GM19023 (cell line): ENCODE measurements around the gene SLC12A4.

ENCODE experiments used
- ATAC-seq: cut with Tn5 transposase; IDR thresholded peaks from one replicate; pipeline ENCODE4 v1.9.1; 2021; ENCODE audit warnings: mild to moderate bottlenecking, moderate library complexity; ENCODE audit not compliant: unreplicated experiment

SLC12A4 gene

GRCh38 chr16:67963662-67964321 lies 4.6 kb downstream of the SLC12A4 start:
- ATAC-seq = no peak

- no peak for ATAC-seq
Measured at GRCh38 chr16:67963292-67963661, 5.2 kb downstream of the SLC12A4 start.

- no peak for ATAC-seq
Measured at GRCh38 chr16:67962135-67962534, 6.3 kb downstream of the SLC12A4 start.

- no peak for ATAC-seq
Measured at GRCh38 chr16:67961551-67961957, 6.9 kb downstream of the SLC12A4 start.

- ATAC-seq = no peak
Measured at GRCh38 chr16:67959536-67960329, 8.7 kb downstream of the SLC12A4 start.

GRCh38 chr16:67957622-67958021 lies 10.8 kb downstream of the SLC12A4 start:
- ATAC-seq = no peak

- ATAC-seq = no peak
Measured at GRCh38 chr16:67954421-67955196, 13.8 kb downstream of the SLC12A4 start.

- no peak for ATAC-seq
Measured at GRCh38 chr16:67953641-67954375, 14.6 kb downstream of the SLC12A4 start.

GRCh38 chr16:67951485-67951884 lies 17.0 kb downstream of the SLC12A4 start:
- no peak for ATAC-seq

- ATAC-seq = no peak
Measured at GRCh38 chr16:67950335-67950843, 18.0 kb downstream of the SLC12A4 start.

- no peak for ATAC-seq
Measured at GRCh38 chr16:67949645-67950044, 18.8 kb downstream of the SLC12A4 start.

- no peak for ATAC-seq
Measured at GRCh38 chr16:67948015-67948414, 20.4 kb downstream of the SLC12A4 start.

GRCh38 chr16:67946966-67947558 lies 21.4 kb downstream of the SLC12A4 start:
- ATAC-seq = no peak

- no peak for ATAC-seq
Measured at GRCh38 chr16:67946128-67946569, 22.3 kb downstream of the SLC12A4 start.

- no peak for ATAC-seq
Measured at GRCh38 chr16:67945392-67945933, 23.0 kb downstream of the SLC12A4 start.

- ATAC-seq = no peak
Measured at GRCh38 chr16:67944690-67945391, 23.6 kb downstream of the SLC12A4 start.

GRCh38 chr16:67943619-67944504 lies 24.6 kb downstream of the SLC12A4 start, which contains the start of gene LCAT:
Gene LCAT, minus strand, starts transcription at chr16:67944120. Its CDS starts 19 bp downstream, at chr16:67944101.
- no peak for ATAC-seq

- no peak for ATAC-seq
Measured at GRCh38 chr16:67943256-67943618, 25.2 kb downstream of the SLC12A4 start.
